NOMO-1 treated with dmso at 0.1 percent for 144 hours (cell line): Measurements from ENCODE around the gene PRDM16.

Experiments used
- DNase-seq: peaks from one replicate; lab custom pipeline; 2025; ENCODE audit not compliant: unreplicated experiment; lab: John Stamatoyannopoulos, UW

The PRDM16 gene

GRCh38 chr1:3067671-3068563, 1.1 kb upstream of the PRDM16 start:
- DNase-seq, result no peak

DNA sequence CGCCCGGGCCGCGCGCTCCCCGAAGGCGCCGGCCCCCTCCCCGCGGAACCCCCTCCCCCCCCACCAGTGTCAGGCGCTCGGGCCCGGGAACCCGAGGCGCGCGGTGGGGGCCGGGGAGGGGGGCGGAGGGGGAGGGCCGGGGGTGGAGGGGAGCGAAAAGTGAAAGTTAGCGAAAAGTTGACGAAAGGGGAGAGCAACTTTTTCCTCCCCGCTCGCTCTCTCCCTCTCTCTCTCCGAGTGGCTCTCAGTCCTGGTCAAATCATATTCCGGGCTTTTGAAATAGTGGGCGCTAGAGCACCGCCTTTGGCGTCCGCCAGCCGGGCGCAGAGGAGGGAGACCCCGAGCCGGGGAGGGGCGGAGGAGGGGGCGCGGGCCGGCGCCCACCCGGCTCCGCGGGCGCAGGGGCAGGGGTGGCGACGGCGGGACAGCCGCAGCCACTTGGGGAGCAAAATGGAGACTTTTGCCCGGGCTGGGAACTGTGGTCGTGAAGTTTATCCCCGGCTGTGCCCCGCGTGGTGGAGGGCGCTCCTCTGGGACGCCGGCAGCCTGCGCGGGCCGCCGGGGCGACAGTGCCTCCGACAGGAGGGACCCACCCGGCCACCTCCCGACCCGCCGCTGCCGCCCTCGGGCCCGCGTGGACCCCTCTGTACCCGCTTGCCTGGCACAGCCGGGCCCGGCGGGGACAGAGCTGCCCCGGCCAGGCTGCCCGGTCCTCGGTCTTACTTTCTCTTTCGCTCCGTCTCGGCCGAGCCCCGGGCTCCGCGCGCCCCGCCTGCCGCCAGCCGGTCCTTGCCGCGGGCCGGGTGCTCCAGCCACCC, 697 bp downstream of the PRDM16 start:
- no peak for DNase-seq

DNA sequence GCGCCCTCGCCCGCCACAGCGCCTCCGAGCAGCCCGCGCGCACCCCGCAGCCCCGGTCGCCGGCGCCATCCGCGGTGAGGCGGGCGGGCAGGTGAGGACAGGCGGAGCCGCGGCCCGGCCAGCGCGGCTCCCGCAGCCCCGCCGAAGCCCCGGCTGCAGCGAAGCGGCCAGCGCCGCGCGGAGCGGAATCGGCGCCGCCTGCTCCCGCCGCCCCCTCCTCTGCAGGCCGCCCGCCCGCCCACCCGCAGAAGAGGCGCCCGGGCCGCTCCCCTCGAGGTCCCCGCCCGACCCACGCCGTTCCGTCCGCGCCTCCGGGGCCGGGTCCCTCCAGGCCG, 1.3 kb downstream of the PRDM16 start:
- DNase-seq, result no peak

- DNase-seq, result no peak
These were observed 1.9 kb downstream of the PRDM16 start for GRCh38 chr1:3070644-3071564.

- DNase-seq, result no peak
These were observed 2.8 kb downstream of the PRDM16 start for GRCh38 chr1:3071565-3072390.

GRCh38 chr1:3072391-3073185, 3.6 kb downstream of the PRDM16 start:
- DNase-seq, result no peak

- no peak for DNase-seq
These were observed 4.1 kb downstream of the PRDM16 start for GRCh38 chr1:3073186-3073488.

GRCh38 chr1:3073489-3074296, 4.7 kb downstream of the PRDM16 start:
- no peak for DNase-seq

DNA sequence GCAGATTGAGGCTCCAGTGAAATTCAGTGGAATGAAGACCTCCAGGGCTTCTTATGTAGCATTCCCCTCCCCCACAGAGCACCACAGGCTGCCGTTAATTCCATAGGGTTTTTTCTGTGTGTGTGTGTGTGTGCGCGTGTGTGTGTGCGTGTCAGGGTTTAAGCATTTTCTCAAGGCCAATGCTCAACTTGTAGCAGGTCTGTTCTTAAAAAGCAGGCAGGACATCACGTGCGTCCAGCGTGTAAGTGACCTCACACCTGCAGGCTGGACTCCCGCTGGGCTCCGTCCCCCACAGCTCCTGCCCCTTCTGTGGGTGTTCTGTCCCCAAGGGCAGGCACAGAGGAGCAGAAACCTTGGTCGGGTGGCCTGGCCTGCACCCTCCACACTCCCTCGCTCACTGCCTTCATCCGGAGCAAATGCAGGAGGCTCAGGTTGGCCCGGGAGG, 5.3 kb downstream of the PRDM16 start:
- DNase-seq, result no peak

DNA sequence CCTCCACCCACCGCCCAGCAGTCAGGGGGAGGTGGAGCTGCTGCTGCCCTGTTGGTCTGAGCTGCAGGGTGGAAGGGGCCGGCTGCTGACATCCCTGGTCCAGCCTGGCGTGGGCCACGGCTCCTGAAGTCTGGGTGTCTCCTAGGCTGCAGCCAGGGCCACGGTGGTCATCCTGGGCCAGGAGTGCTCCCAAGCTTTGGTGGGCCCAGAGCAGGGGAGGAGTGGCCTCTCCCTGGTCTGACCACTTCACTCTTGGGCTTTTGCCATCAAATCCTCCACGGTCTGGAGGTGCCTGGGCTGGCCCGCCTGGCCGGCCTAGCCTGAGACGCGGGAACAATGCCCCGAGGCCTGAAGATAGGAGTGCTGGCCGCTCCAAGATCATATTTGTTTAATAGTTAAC, 5.8 kb downstream of the PRDM16 start:
- no peak for DNase-seq

DNA sequence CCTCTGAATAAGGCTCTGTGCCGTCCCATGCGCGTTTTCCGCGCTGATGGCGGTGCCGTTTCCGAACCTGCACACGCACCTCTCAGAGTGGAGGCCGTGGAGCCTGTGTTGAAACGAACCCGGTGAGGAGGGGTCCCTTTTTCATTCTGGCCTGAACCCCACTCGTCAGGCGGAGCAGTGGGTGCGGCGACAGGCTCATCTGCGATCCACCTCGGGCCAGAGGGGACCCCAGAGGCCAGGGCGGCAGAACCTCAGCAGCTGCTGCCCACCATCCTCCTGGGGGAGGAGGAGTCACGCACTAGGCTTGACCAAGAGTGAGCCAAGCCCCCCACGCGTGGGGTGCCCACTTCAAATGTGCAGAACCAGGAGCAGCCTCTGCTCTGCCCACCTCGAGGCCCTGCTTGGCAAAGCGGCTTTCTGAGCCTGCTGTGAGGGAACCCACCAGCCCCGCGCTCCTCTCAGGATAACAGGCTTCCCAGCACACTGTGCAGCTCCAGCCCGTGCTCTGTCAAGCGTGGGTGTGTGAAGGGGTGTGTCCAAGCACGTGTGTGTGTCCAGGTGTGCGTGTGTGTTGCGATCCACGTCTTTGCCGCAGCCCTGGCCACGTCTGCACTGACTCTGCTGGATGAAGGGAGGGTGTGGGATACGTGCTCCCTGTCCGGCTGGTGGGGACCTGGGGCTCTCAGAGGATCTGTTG, 6.8 kb downstream of the PRDM16 start:
- DNase-seq, result no peak

DNA sequence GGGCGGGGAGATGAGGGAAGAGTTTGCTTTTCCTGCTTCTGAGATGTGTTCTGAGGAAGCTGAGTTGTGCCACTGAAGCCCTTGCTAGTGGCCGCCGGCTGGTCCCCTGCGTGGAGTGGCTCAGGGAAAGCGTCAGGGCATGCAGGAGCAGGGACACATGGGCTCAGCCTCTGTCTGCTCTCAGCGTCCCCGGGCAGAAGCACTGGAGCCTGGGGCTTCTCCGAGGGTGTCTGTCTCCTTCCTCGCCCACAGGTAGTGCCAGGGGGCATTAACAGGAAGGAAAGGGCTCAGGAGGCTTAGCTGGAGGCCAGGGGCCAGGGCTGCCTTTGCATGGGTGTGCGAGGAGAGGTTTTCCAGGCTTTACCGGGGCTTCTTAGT, 7.3 kb downstream of the PRDM16 start:
- no peak for DNase-seq

- no peak for DNase-seq
These were observed 8.1 kb downstream of the PRDM16 start for GRCh38 chr1:3077081-3077480.

- no peak for DNase-seq
These were observed 8.6 kb downstream of the PRDM16 start for GRCh38 chr1:3077561-3077960.

DNA sequence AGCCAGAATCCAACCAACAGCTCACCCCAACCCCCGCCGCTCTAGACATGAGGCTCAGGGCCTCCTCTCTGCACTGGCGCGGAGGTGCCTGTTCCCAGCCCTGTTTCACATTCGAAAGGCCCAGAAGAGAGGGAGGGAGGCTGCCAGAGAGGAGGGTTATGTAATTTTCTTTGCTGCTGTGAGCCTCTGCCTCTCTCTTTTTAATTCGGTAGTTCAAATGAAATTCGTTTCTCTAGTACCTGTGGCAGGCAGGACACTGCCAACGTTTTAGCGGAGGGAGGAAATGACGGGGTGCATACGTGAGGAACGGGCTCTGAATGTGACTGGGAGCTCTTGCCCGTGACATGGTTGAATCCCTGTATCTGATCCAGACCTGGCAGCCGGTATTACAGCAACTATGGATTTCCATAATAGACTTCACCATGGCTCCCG, 9.4 kb downstream of the PRDM16 start:
- no peak for DNase-seq

DNA sequence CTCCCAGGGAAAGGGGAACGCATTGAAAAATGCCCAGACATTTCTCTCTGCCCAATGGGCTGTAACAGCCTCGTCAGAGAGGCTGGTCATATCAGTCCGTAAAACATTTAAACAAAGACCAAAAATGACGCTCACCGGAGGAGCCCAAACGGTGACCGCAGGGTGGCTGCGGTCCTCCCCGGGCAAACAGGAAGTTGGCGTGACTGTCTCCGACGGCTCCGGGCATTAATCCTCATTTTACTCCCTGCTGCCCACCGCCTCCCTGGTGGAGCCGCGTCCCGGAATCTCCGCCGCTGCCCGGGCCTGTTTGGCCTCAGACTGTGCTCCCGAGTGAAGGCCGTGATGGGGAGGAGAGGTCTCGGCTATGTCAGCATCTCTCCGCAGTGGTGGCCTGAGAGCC, 9.9 kb downstream of the PRDM16 start:
- DNase-seq, result no peak

DNA sequence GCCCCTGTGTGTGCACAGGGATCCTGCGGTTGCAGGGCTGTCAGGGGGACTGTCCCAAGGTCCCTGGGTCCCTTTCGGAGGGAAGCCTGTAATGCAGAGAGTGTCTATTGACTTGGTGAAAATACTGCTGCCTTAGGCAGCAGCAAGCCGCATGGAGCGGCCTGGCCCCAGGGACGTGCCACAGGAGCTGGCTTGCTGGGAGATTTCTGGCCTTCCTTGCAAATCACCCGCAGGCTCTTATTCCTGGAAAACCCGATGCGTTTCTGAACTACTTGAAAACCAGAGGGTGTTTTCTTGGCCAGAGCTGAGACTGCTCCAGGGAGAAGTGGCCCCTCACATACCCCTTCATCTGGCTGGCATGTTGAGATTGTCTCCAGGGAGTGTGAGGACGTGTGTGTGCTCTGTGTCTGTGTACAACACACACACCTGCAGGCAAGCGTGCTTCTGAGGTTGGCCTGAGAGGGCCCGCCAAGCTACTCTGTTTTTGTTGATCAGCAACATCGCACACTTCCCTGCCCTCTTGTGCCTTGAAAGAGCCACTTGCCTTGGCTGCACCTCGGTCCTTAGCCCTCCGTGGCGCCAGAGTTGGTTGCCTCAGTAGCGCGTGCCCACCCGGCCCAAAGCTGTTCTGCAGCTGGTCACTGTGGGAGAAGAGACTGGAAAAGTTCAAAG, 10.5 kb downstream of the PRDM16 start:
- DNase-seq, result no peak
